PC-3 (cell line): Measurements from ENCODE around the gene TRPM5. TPM values are rescaled to one million over a fixed set of nuclear protein-coding genes. Genes with fewer than 3 reads are reported as not detected.

Source experiments
- ATAC-seq: fragments of 200-7000 bp; cut with Tn5 transposase; 2 replicates; pipeline ENCODE4 v1.9.1; 2020; ENCODE audit warnings: mild to moderate bottlenecking, moderate library complexity
- BruUV-seq: library from RNA; stranded (reverse); fragments of 400-500 nt; replicated peaks from 2 replicates; lab custom pipeline; 2021; lab: Mats Ljungman, UMichigan
- CTCF ChIA-PET: fragments of 300-600 bp; sonication (Branson Sonifier 250); formaldehyde crosslinking; loops from one replicate; lab custom pipeline; 2022; ENCODE audit warnings: antibody characterized with exemption; lab: Charles Lee
- POLR2A ChIA-PET: fragments of 300-600 bp; sonication (Branson Sonifier 250); formaldehyde crosslinking; loops from one replicate; lab custom pipeline; 2022; ENCODE audit warnings: antibody characterized with exemption; ENCODE audit not compliant: unreplicated experiment; lab: Charles Lee
- DNase-seq: peaks from one replicate; pipeline ENCODE4 v3.0.0-alpha.2; 2015
- H2AFZ ChIP-seq: fragments of 300-600 bp; sonication (generic); 2 replicates; pipeline ENCODE4 v1.6.0; 2016; ENCODE audit warnings: antibody characterized with exemption, low read length
- H3F3A ChIP-seq: fragments of 300-600 bp; sonication (generic); one replicate; pipeline ENCODE4 v1.6.0; 2017; ENCODE audit warnings: antibody characterized with exemption, low read length, control low read depth, mild to moderate bottlenecking; ENCODE audit not compliant: unreplicated experiment
- H3K27ac ChIP-seq: fragments of 300-600 bp; sonication (generic); 2 replicates; pipeline ENCODE4 v1.5.1; 2016; ENCODE audit warnings: mild to moderate bottlenecking, low read length
- H3K27me3 ChIP-seq: fragments of 300-600 bp; sonication (generic); 2 replicates; pipeline ENCODE4 v1.6.1; 2016; ENCODE audit warnings: low read length, mixed read lengths
- H3K36me3 ChIP-seq: fragments of 300-600 bp; sonication (generic); 2 replicates; pipeline ENCODE4 v1.6.1; 2016; ENCODE audit warnings: low read depth, mixed run types, low read length, mixed read lengths
- H3K4me1 ChIP-seq: fragments of 300-600 bp; sonication (generic); 2 replicates; pipeline ENCODE4 v1.5.1; 2016; ENCODE audit warnings: low read length; ENCODE audit not compliant: insufficient read depth
- H3K4me2 ChIP-seq: fragments of 300-600 bp; sonication (generic); 2 replicates; pipeline ENCODE4 v1.6.0; 2016; ENCODE audit warnings: low read length
- H3K4me3 ChIP-seq: fragments of 300-600 bp; sonication (generic); 2 replicates; pipeline ENCODE4 v1.5.1; 2016; ENCODE audit warnings: mild to moderate bottlenecking, low read length, mixed read lengths
- H3K79me2 ChIP-seq: fragments of 300-600 bp; sonication (generic); 2 replicates; pipeline ENCODE4 v1.6.1; 2017; ENCODE audit warnings: low read length, mixed read lengths
- H3K9ac ChIP-seq: fragments of 300-600 bp; sonication (generic); 2 replicates; pipeline ENCODE4 v1.6.0; 2016; ENCODE audit warnings: mild to moderate bottlenecking, low read length
- H3K9me2 ChIP-seq: fragments of 300-600 bp; sonication (generic); replicated peaks from 2 replicates; pipeline ENCODE4 v1.6.1; 2016; ENCODE audit warnings: mixed run types, low read length, mixed read lengths
- H3K9me3 ChIP-seq: fragments of 300-600 bp; sonication (generic); 2 replicates; pipeline ENCODE4 v1.6.1; 2016; ENCODE audit warnings: low read length, mixed read lengths
- H4K20me1 ChIP-seq: fragments of 300-600 bp; sonication (generic); 2 replicates; pipeline ENCODE4 v1.6.1; 2016; ENCODE audit warnings: low read length, mixed read lengths
- EZH2 ChIP-seq: fragments of 300-600 bp; sonication (generic); IDR thresholded peaks from one replicate; pipeline ENCODE4 v1.6.1; 2017; ENCODE audit warnings: antibody characterized with exemption, mild to moderate bottlenecking, low read length; ENCODE audit not compliant: unreplicated experiment
- EZH2phosphoT487 ChIP-seq: fragments of 300-600 bp; sonication (generic); IDR thresholded peaks from 2 replicates; pipeline ENCODE4 v1.6.1; 2018; ENCODE audit warnings: mild to moderate bottlenecking, antibody characterized with exemption, low read length, borderline replicate concordance
- intact Hi-C: fragments of 100-400 bp; cut with micrococcal nuclease; formaldehyde crosslinking; loops from 2 replicates; pipeline ENCODE4 v1.9.0; 2023
- total RNA-seq: library from RNA; depleted of rRNA; stranded (reverse); fragments of >200 nt; gene quantifications from 2 replicates; pipeline ENCODE4 v1.2.3, GENCODE V29; 2014
- TF ChIP-seq, protein P1 (sequence below): fragments of 300-600 bp; sonication (generic); conservative IDR thresholded peaks from 2 replicates; pipeline ENCODE4 v1.5.1; 2017; ENCODE audit warnings: antibody characterized with exemption, low read depth, mild to moderate bottlenecking, low read length

The TRPM5 gene
- total RNA-seq, 1 experiment from 2014 or later = not detected

DNA sequence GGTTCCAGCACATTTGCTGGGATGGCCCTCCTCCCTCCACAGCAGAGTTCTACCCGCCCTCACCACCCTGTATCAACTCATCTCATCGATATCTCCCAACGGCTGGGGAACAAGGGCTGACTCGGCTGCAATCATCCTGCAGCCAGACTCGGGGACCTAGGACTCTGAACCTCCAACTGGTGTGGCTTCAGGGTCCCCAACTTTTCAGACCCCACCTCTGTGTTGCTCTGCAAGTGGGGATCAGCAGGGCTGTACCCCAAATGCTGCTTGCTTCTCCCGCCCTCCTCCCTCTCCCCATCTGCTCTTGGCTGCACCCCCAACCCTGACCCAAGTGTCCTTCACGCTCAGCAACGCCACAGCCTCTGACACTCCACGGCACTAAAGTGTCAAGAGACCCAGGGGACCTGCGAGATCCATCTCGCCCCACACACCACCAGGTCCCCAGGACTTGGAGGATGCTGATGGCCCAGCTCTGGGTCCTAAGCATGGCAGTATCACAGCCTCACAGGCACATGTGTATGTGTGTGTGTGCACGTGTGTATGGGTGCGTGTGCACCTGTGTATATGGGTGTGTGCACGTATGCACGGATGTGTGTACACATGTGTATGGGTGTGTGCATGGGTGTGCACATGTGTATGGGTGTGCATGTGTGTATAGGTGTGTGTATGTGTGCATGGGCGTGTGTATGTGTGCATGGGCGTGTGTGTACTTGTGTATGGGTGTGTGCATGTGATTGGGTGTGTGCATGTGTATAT, 26.9 kb upstream of the TRPM5 start:
- H3K36me3 ChIP-seq = no peaks in the 10 kb centered on the region
- no peaks in the 10 kb centered on the region for H3K79me2 ChIP-seq
- H3K9ac ChIP-seq = no peak overlapping the region
- BruUV-seq = no TSS peak
- no peak overlapping the region for H3K27ac ChIP-seq
- intact Hi-C loops = no loop called here
- no peaks in the 10 kb centered on the region for H4K20me1 ChIP-seq
- TF ChIP-seq EZH2 (no peak), EZH2phosphoT487 (no peak)
- TF ChIP-seq, protein P1, sequence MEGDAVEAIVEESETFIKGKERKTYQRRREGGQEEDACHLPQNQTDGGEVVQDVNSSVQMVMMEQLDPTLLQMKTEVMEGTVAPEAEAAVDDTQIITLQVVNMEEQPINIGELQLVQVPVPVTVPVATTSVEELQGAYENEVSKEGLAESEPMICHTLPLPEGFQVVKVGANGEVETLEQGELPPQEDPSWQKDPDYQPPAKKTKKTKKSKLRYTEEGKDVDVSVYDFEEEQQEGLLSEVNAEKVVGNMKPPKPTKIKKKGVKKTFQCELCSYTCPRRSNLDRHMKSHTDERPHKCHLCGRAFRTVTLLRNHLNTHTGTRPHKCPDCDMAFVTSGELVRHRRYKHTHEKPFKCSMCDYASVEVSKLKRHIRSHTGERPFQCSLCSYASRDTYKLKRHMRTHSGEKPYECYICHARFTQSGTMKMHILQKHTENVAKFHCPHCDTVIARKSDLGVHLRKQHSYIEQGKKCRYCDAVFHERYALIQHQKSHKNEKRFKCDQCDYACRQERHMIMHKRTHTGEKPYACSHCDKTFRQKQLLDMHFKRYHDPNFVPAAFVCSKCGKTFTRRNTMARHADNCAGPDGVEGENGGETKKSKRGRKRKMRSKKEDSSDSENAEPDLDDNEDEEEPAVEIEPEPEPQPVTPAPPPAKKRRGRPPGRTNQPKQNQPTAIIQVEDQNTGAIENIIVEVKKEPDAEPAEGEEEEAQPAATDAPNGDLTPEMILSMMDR = no peak
- DNase-seq (no peak), ATAC-seq (no peak)
- no peaks in the 10 kb centered on the region for H3K9me2 ChIP-seq
- H3K4me2 ChIP-seq = no peak overlapping the region
- H3K4me1 ChIP-seq = no peaks in the 10 kb centered on the region
- CTCF ChIA-PET = no interaction called here
- H3F3A ChIP-seq = no peaks in the 10 kb centered on the region
- no peak overlapping the region for H3K4me3 ChIP-seq
- POLR2A ChIA-PET = no interaction called here
- H2AFZ ChIP-seq = no peak overlapping the region
- no peaks in the 10 kb centered on the region for H3K9me3 ChIP-seq
- H3K27me3 ChIP-seq = no peaks in the 10 kb centered on the region

DNA sequence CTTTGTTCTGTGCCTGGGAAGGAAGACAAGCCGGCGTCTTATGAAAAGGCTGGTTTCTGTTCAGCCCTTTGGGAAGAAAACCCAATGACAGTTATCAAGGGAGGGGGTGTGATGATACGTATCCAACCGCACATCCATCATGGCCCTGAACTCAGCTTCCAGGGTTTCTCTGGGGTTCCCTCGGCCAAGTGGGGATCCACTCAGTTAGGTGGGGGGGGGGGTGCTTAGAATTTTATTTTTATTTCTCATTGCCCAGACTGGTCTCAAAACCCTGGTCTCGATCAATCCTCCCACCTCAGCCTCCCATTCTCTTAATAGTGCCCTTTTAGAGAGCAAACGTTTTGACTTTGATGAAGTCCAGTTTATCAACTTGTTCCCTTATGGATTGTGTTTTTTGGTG, 26.2 kb upstream of the TRPM5 start:
- no peaks in the 10 kb centered on the region for H4K20me1 ChIP-seq
- H3K4me3 ChIP-seq = no peak overlapping the region
- no TSS peak for BruUV-seq
- POLR2A ChIA-PET = no interaction called here
- H3K9ac ChIP-seq = no peak overlapping the region
- H3K79me2 ChIP-seq = no peaks in the 10 kb centered on the region
- intact Hi-C loops = no loop called here
- H3K9me2 ChIP-seq = no peaks in the 10 kb centered on the region
- ATAC-seq (no peak), DNase-seq (no peak)
- no peak overlapping the region for H3K27ac ChIP-seq
- no peaks in the 10 kb centered on the region for H3K36me3 ChIP-seq
- TF ChIP-seq, protein P1 = no peak
- TF ChIP-seq EZH2 (no peak), EZH2phosphoT487 (no peak)
- H3K4me1 ChIP-seq = no peaks in the 10 kb centered on the region
- no peaks in the 10 kb centered on the region for H3K9me3 ChIP-seq
- H3K4me2 ChIP-seq = no peak overlapping the region
- H3K27me3 ChIP-seq = no peaks in the 10 kb centered on the region
- CTCF ChIA-PET = no interaction called here
- no peak overlapping the region for H2AFZ ChIP-seq
- H3F3A ChIP-seq = no peaks in the 10 kb centered on the region
